OCI-LY1 (cell line): Measurements from ENCODE around the gene SAMD3.
"Not testable (repeated sequence)": the region's sequence is repeated elsewhere in the genome, so short reads cannot be mapped to it uniquely, and the experiment has no call there.

ENCODE experiments used
- H2AFZ ChIP-seq: fragments of 200-600 bp; sonication (generic), shearing (Covaris generic); 2 replicates; pipeline ENCODE4 v1.6.0; 2014; ENCODE audit warnings: antibody characterized with exemption, mild to moderate bottlenecking, low read length
- H3F3A ChIP-seq: fragments of 200-600 bp; sonication (generic), shearing (Covaris generic); 2 replicates; pipeline ENCODE4 v1.6.0; 2014; ENCODE audit warnings: mild to moderate bottlenecking, antibody characterized with exemption, low read length, moderate library complexity; ENCODE audit not compliant: insufficient read depth
- H3K27ac ChIP-seq: fragments of 200-600 bp; sonication (generic); 2 replicates; pipeline ENCODE4 v1.5.1; 2014; ENCODE audit warnings: low read length, mixed run types, mild to moderate bottlenecking, low read depth; ENCODE audit not compliant: poor library complexity, severe bottlenecking
- H3K27me3 ChIP-seq: fragments of 200-600 bp; sonication (generic); 2 replicates; pipeline ENCODE4 v1.6.0; 2014; ENCODE audit warnings: antibody characterized with exemption, mild to moderate bottlenecking, low read length, moderate library complexity; ENCODE audit not compliant: insufficient read depth
- H3K36me3 ChIP-seq: fragments of 200-600 bp; sonication (generic); 2 replicates; pipeline ENCODE4 v1.6.1; 2014; ENCODE audit warnings: mild to moderate bottlenecking, antibody characterized with exemption, low read length, moderate library complexity, mixed read lengths; ENCODE audit not compliant: insufficient read depth
- H3K4me1 ChIP-seq: fragments of 200-600 bp; sonication (generic); 2 replicates; pipeline ENCODE4 v1.5.1; 2014; ENCODE audit warnings: mild to moderate bottlenecking, low read length, moderate library complexity; ENCODE audit not compliant: insufficient read depth, severe bottlenecking
- H3K4me2 ChIP-seq: fragments of 200-600 bp; sonication (generic), shearing (Covaris generic); 2 replicates; pipeline ENCODE4 v1.6.1; 2014; ENCODE audit warnings: low read length
- H3K4me3 ChIP-seq: fragments of 200-600 bp; sonication (generic); 2 replicates; pipeline ENCODE4 v1.5.1; 2014; ENCODE audit warnings: low read length, low read depth, mild to moderate bottlenecking, mixed read lengths; ENCODE audit not compliant: poor library complexity, severe bottlenecking
- H3K79me2 ChIP-seq: fragments of 200-600 bp; shearing (Covaris generic); 2 replicates; pipeline ENCODE4 v1.6.1; 2016; ENCODE audit warnings: mixed run types, low read length, mixed read lengths; ENCODE audit not compliant: insufficient read depth
- H3K9ac ChIP-seq: fragments of 200-600 bp; sonication (generic), shearing (Covaris generic); 2 replicates; pipeline ENCODE4 v1.6.1; 2014; ENCODE audit warnings: mild to moderate bottlenecking, low read length, mixed read lengths
- H3K9me2 ChIP-seq: fragments of 200-600 bp; sonication (generic), shearing (Covaris generic); 2 replicates; pipeline ENCODE4 v1.6.1; 2014; ENCODE audit warnings: low read depth, mild to moderate bottlenecking, low read length, mixed read lengths
- H3K9me3 ChIP-seq: fragments of 200-600 bp; shearing (Covaris generic); 2 replicates; pipeline ENCODE4 v1.6.1; 2014; ENCODE audit warnings: low read length, mixed read lengths
- H4K20me1 ChIP-seq: fragments of 200-600 bp; sonication (generic), shearing (Covaris generic); 2 replicates; pipeline ENCODE4 v1.6.0; 2016; ENCODE audit warnings: mild to moderate bottlenecking, low read length; ENCODE audit not compliant: insufficient read depth
- EZH2 ChIP-seq: fragments of 200-600 bp; sonication (generic), shearing (Covaris generic); IDR thresholded peaks from 2 replicates; pipeline ENCODE4 v1.8.0; 2017; ENCODE audit warnings: borderline replicate concordance, mixed run types, mild to moderate bottlenecking, antibody characterized with exemption, low read length, moderate library complexity, mixed read lengths
- TF ChIP-seq, protein P1 (sequence below): fragments of 200-600 bp; sonication (generic), shearing (Covaris generic); IDR thresholded peaks from 2 replicates; pipeline ENCODE4 v1.5.1; 2017; ENCODE audit warnings: mild to moderate bottlenecking, antibody characterized with exemption, low read length, moderate library complexity, mixed read lengths

The SAMD3 gene

DNA sequence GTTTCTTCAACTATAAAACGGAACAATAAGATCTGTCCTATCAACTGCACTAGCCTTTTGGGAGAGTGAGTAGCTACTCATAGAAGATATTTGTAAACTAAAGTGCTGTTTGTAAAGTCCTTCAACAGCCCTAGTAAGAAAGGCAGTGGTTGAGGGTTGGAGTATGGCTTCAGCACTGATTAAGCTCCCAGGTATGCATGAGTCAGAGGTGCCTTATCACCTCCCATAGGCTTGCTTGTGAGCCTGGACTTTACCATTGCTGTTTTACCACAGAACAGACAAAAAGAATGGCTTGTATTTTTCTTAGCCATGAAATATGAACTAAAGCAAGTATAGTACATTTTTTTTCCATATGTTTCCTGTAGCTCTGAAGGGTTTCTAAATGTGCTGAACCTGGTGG lies 44.1 kb downstream of the SAMD3 start:
- Histone ChIP-seq H4K20me1 (no peaks in the 10 kb centered on the region), H3K9me2 (no peaks in the 10 kb centered on the region), H3K4me1 (no peaks in the 10 kb centered on the region), H3K9ac (no peak overlapping the region), H3K4me2 (no peak overlapping the region), H3K36me3 (no peaks in the 10 kb centered on the region), H2AFZ (no peak overlapping the region), H3K4me3 (no peak overlapping the region), H3F3A (no peaks in the 10 kb centered on the region), H3K27me3 (no peaks in the 10 kb centered on the region), H3K27ac (no peak overlapping the region), H3K9me3 (no peaks in the 10 kb centered on the region), H3K79me2 (no peaks in the 10 kb centered on the region)
- TF ChIP-seq EZH2 = no peak
- TF ChIP-seq, protein P1, sequence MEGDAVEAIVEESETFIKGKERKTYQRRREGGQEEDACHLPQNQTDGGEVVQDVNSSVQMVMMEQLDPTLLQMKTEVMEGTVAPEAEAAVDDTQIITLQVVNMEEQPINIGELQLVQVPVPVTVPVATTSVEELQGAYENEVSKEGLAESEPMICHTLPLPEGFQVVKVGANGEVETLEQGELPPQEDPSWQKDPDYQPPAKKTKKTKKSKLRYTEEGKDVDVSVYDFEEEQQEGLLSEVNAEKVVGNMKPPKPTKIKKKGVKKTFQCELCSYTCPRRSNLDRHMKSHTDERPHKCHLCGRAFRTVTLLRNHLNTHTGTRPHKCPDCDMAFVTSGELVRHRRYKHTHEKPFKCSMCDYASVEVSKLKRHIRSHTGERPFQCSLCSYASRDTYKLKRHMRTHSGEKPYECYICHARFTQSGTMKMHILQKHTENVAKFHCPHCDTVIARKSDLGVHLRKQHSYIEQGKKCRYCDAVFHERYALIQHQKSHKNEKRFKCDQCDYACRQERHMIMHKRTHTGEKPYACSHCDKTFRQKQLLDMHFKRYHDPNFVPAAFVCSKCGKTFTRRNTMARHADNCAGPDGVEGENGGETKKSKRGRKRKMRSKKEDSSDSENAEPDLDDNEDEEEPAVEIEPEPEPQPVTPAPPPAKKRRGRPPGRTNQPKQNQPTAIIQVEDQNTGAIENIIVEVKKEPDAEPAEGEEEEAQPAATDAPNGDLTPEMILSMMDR = no peak

GRCh38 chr6:130176378-130176777 lies 46.4 kb downstream of the SAMD3 start:
- Histone ChIP-seq H3K36me3 (no peaks in the 10 kb centered on the region), H3K4me2 (no peak overlapping the region), H3K9me2 (no peaks in the 10 kb centered on the region), H3K4me3 (no peak overlapping the region), H4K20me1 (no peaks in the 10 kb centered on the region), H2AFZ (no peak overlapping the region), H3K9ac (no peak overlapping the region), H3K9me3 (no peaks in the 10 kb centered on the region), H3F3A (no peaks in the 10 kb centered on the region), H3K27ac (no peak overlapping the region), H3K27me3 (no peaks in the 10 kb centered on the region), H3K4me1 (no peaks in the 10 kb centered on the region), H3K79me2 (no peaks in the 10 kb centered on the region)
- TF ChIP-seq EZH2 = no peak
- TF ChIP-seq, protein P1 = no peak

- not testable (repeated sequence) for H2AFZ ChIP-seq, H3K4me2 ChIP-seq, H3K4me3 ChIP-seq, H3K27me3 ChIP-seq, H3K9me3 ChIP-seq, H3K79me2 ChIP-seq, H3F3A ChIP-seq, H3K9ac ChIP-seq, H3K36me3 ChIP-seq, H3K4me1 ChIP-seq, H3K9me2 ChIP-seq, H4K20me1 ChIP-seq, H3K27ac ChIP-seq
Observed at GRCh38 chr6:130173377-130174004, 49.3 kb downstream of the SAMD3 start.

- H3K9me2 ChIP-seq, H2AFZ ChIP-seq, H3K27me3 ChIP-seq, H3K4me3 ChIP-seq, H3K79me2 ChIP-seq, H3F3A ChIP-seq, H3K4me2 ChIP-seq, H4K20me1 ChIP-seq, H3K9ac ChIP-seq, H3K9me3 ChIP-seq, H3K27ac ChIP-seq, H3K4me1 ChIP-seq, H3K36me3 ChIP-seq: not testable (repeated sequence)
Observed at GRCh38 chr6:130170160-130170559, 52.6 kb downstream of the SAMD3 start.
